Activated CD4-positive, alpha-beta T cell treated with anti-CD3 and anti-CD28 coated beads, Interleukin-2, amount 10 ng/mL, durations not matched to agents 7 days and 5 days (primary cell): ENCODE results near the gene RSPH4A. TPM values are rescaled to one million over a fixed set of nuclear protein-coding genes. Genes with fewer than 3 reads are reported as not detected.

Source experiments
- CTCF ChIA-PET: fragments of 350-600 bp; sonication (Branson Sonifier 250); formaldehyde crosslinking; loops from one replicate; lab custom pipeline; 2021; ENCODE audit warnings: antibody characterized with exemption; lab: Charles Lee
- POLR2A ChIA-PET: fragments of 350-600 bp; sonication (Branson Sonifier 250); formaldehyde crosslinking; loops from one replicate; lab custom pipeline; 2021; ENCODE audit warnings: antibody characterized with exemption; lab: Charles Lee
- DNase-seq: peaks from one replicate; pipeline ENCODE4 v3.0.0-alpha.2; 2020
- H3K27ac Mint-ChIP-seq: one replicate; pipeline ENCODE4 v1.8.0; 2021; ENCODE audit warnings: mild to moderate bottlenecking, moderate library complexity, mixed read lengths
- H3K27me3 Mint-ChIP-seq: one replicate; pipeline ENCODE4 v1.8.0; 2021; ENCODE audit warnings: mixed read lengths
- H3K36me3 Mint-ChIP-seq: one replicate; pipeline ENCODE4 v1.8.0; 2021; ENCODE audit warnings: low read depth, mixed read lengths
- H3K4me1 Mint-ChIP-seq: one replicate; pipeline ENCODE4 v1.8.0; 2021; ENCODE audit warnings: mixed read lengths
- H3K4me3 Mint-ChIP-seq: one replicate; pipeline ENCODE4 v1.8.0; 2021; ENCODE audit warnings: mild to moderate bottlenecking, moderate library complexity, mixed read lengths
- H3K9me3 Mint-ChIP-seq: one replicate; pipeline ENCODE4 v1.8.0; 2021; ENCODE audit warnings: mixed read lengths
- total RNA-seq, 2 experiments: library from RNA; stranded (reverse); gene quantifications; one replicate each; pipeline ENCODE4 v1.2.3, GENCODE V29; 2021

RSPH4A gene
- total RNA-seq, 2 experiments from 2014 or later = 0.15 to 0.19 TPM

DNA sequence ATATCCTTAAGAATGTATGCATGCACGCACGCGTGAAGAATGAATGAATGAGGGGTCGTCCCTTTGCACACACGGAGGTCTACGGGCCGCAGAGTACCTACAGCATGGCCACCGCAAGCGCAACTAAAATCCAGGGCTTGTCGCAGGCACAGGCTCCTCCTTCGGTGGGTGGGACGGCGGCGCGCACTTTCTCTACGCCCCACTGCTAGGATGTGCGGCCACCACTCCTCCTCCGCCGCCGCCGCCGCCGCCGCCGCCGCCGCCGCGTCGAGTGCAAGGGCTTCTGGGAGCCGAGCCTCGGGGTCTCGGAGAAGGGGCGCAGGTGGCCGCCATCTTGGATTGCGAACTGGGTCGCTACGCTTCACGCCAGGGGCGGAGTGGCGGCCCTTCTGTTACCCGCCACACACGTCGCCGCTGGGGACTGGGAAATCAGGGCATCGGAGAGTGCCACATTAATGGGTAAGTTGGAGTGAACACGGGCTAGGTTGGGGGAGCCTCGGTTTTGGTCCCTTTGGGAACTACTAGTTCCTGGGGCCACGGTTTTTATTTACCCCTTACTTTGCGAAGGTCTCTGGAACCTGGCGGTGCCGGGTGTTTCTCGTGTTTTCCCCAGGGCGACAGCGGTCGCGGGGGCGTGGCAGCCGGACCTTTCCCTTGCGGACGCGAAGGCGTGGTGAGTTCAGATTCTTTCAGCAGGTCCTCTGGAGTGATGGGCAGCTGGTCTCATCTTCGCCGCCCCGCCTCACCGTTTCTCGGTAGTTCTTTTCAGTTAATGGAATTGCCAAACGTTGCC lies 64.8 kb downstream of the RSPH4A start, which contains the start of gene KPNA5:
KPNA5 (plus strand) TSS at position 332 of the 793 bp plus-strand sequence; CDS start at position 456, 124 bp downstream.
- Mint-ChIP-seq H3K4me1 (peaks cover 32% of the 10 kb centered on the region), H3K4me3 (peak within 1 kb of the TSS; percentile 89), H3K27ac (peak within 1 kb of the TSS; percentile 98), H3K9me3 (no peaks in the 10 kb centered on the region), H3K27me3 (no peaks in the 10 kb centered on the region), H3K36me3 (peaks cover 24% of the 10 kb centered on the region)
- DNase-seq = peak; percentile 92
- ChIA-PET CTCF (interaction anchor here (0.6 to 0.9 kb wide), 2 partner anchors 14 to 110 kb away, joined by 3 to 4 read pairs; partner anchors contain the start of gene RWDD1), POLR2A (interaction anchor here (1.2 kb wide), 1 partner anchor 14 kb away, joined by 6 read pairs; no protein-coding TSS in a partner anchor)

DNA sequence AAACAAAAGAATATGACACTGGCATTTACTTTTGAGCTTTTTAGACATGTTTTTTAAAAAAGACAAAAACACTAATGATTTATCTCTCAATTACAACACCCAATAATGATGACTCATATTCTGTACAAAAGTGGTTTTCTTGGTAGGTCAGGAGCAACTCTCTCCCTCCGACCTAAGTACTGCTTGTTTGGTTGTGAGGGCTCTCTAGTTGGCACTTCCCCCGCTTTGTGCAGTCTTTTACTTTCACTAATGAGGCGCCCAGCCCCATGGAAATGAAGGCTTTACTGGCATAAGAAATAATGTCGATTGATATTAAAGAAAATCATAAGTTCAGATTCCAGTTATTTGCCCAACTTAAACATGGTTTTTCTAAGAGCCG lies 66.0 kb downstream of the RSPH4A start:
- POLR2A ChIA-PET = interaction anchor here (0.5 to 1.2 kb wide), 2 partner anchors 15 to 110 kb away, joined by 5 to 6 read pairs; no protein-coding TSS in a partner anchor
- Mint-ChIP-seq H3K4me3 (peak overlapping the region; percentile 89), H3K9me3 (no peaks in the 10 kb centered on the region), H3K36me3 (peaks cover 28% of the 10 kb centered on the region), H3K27me3 (no peaks in the 10 kb centered on the region), H3K27ac (peak overlapping the region; percentile 98), H3K4me1 (peaks cover 38% of the 10 kb centered on the region)
- DNase-seq = peak; percentile 58
- CTCF ChIA-PET = no interaction called here

Other genes starting within 250 kb of the RSPH4A start
- 1 to 10 TPM; 3.6 to 4.2 TPM for gene DSE, start 245.5 kb upstream of the RSPH4A start, total RNA-seq
- gene CALHM6, start 155.1 kb upstream of the RSPH4A start, total RNA-seq = 10 to 100 TPM in 1 of 2 experiments, 1 to 10 TPM in 1; 7.7 to 10.3 TPM
- gene CALHM5, start 104.8 kb upstream of the RSPH4A start, total RNA-seq = not detected
- not detected for gene TRAPPC3L, start 70.8 kb upstream of the RSPH4A start, total RNA-seq
- not detected for gene CALHM4, start 62.7 kb upstream of the RSPH4A start, total RNA-seq
- gene RWDD1, start 45.0 kb upstream of the RSPH4A start, total RNA-seq = 10 to 100 TPM; 39.9 to 51.6 TPM
- 10 to 100 TPM; 15.8 to 18.6 TPM for gene ZUP1, start 52.3 kb downstream of the RSPH4A start, total RNA-seq
- 10 to 100 TPM; 10.1 to 14.1 TPM for gene KPNA5, start 64.7 kb downstream of the RSPH4A start, total RNA-seq
- not detected for gene FAM162B, start 149.2 kb downstream of the RSPH4A start, total RNA-seq
- not detected for gene GPRC6A, start 212.6 kb downstream of the RSPH4A start, total RNA-seq